ENCODE data around the gene JARID2. TPM values are rescaled to one million over a fixed set of nuclear protein-coding genes. Genes with fewer than 3 reads are reported as not detected.

Gene JARID2
- total RNA-seq, 1 experiment from 2014 or later: 23.6 TPM

GRCh38 chr6:15264412-15264811 lies 18.5 kb downstream of the JARID2 start:
- Histone ChIP-seq H3K4me1 (ENCODE audit: control insufficient read depth in 1 of 2, insufficient read depth in 2 of 2, low read length in 2 of 2) (peaks cover 0 to 3% of the 10 kb centered on the region in 2 experiments; a peak in 1 of 4 replicates), H3K9me2 (ENCODE audit: insufficient read depth) (no peaks in the 10 kb centered on the region), H3K27me3 (ENCODE audit: insufficient read depth, low read length) (no peaks in the 10 kb centered on the region), H3K9ac (ENCODE audit: low read length) (no peak overlapping the region), H3K4me2 (ENCODE audit: low read length) (no peak overlapping the region), H3K9me3 (ENCODE audit: control insufficient read depth in 1 of 2, insufficient read depth in 1 of 2, low read depth in 1 of 2, low read length in 2 of 2) (no peaks in the 10 kb centered on the region), H2AFZ (ENCODE audit: low read depth, low read length, poor library complexity, severe bottlenecking) (no peak overlapping the region), H3K27ac (ENCODE audit: low read depth, low read length) (no peak overlapping the region), H3K4me3 (replicated peaks in 1 of 2; ENCODE audit: low read depth in 1 of 2, low read length in 2 of 2) (no peak overlapping the region), H3K36me3 (ENCODE audit: control insufficient read depth in 1 of 2, insufficient read depth in 2 of 2, low read length in 2 of 2) (no peaks in the 10 kb centered on the region), H3K79me2 (ENCODE audit: insufficient read depth, low read length) (peaks cover 98% of the 10 kb centered on the region), H4K20me1 (ENCODE audit: insufficient read depth) (no peaks in the 10 kb centered on the region)
- no TSS peak for BruUV-seq (replicated peaks)
- RAD21 ChIA-PET (ENCODE audit: low non-redundant PET in 1 of 2, low total read pairs in 2 of 2, uncharacterized antibody in 2 of 2, unreplicated experiment in 2 of 2): no interaction called here
- CTCF ChIA-PET: no interaction called here
- DNase-seq (ENCODE audit: low read depth, low spot score): no peak
- TF ChIP-seq SP1 (IDR thresholded peaks at IDR 0.05; ENCODE audit: low read depth) (no peak), ZBTB33 (IDR thresholded peaks at IDR 0.05; ENCODE audit: extremely low read depth, insufficient replicate concordance, low read length) (no peak), CTCF (IDR thresholded peaks at IDR 0.05 in 2 of 3, conservative IDR thresholded peaks at IDR 0.05 in 1 of 3; ENCODE audit: borderline replicate concordance in 1 of 3, insufficient read depth in 1 of 3, low read depth in 2 of 3, low read length in 2 of 3) (no peak), CEBPB (IDR thresholded peaks at IDR 0.05; ENCODE audit: low read depth) (no peak), EZH2 (IDR thresholded peaks at IDR 0.05) (no peak), EGR1 (IDR thresholded peaks at IDR 0.05; ENCODE audit: low read depth) (no peak), FOSL1 (IDR thresholded peaks at IDR 0.05; ENCODE audit: low read depth) (no peak), TCF7L2 (IDR thresholded peaks at IDR 0.05; ENCODE audit: borderline replicate concordance, extremely low read depth, insufficient read depth, insufficient read length) (no peak)
- intact Hi-C loops (cut with micrococcal nuclease): no loop called here
- POLR2A ChIA-PET: no interaction called here
- ATAC-seq: no peak
